T-cell (primary cell): ENCODE results near the gene TEX19. TPM values are rescaled to one million over a fixed set of nuclear protein-coding genes. Genes with fewer than 3 reads are reported as not detected.
"Not testable (repeated sequence)": the region's sequence is repeated elsewhere in the genome, so short reads cannot be mapped to it uniquely, and the experiment has no call there.

Experiments
- ATAC-seq, 4 experiments: fragments of 200-7000 bp in 3 of 4; fragments of 150-1000 bp in 1 of 4; cut with Tn5 transposase; replicated peaks in 1 of 4; 1 replicate in 3 of 4; 2 replicates in 1 of 4; pipeline ENCODE4 v1.10.0; 2021; ENCODE audit warnings: moderate library complexity in 3 of 4, mild to moderate bottlenecking in 2 of 4, moderate number of reproducible peaks in 1 of 4
- CTCF ChIA-PET, 2 donors: fragments of 300-600 bp; sonication (Branson Sonifier 250); formaldehyde crosslinking; loops; one replicate each; lab custom pipeline; 2022; ENCODE audit warnings: antibody characterized with exemption in 2 of 2; lab: Charles Lee
- POLR2A ChIA-PET, 2 donors: fragments of 300-600 bp; sonication (Branson Sonifier 250); formaldehyde crosslinking; loops; one replicate each; lab custom pipeline; 2022; ENCODE audit warnings: antibody characterized with exemption in 2 of 2; lab: Charles Lee
- DNase-seq, 35 experiments: peaks; one replicate each; pipeline versions ENCODE4 v3.0.0 to v3.0.0-alpha.2; 2013 to 2023
- H3K27ac ChIP-seq: one replicate; pipeline ENCODE4 v1.5.1; 2013; ENCODE audit warnings: low read length
- H3K27me3 ChIP-seq, 2 experiments: replicated peaks in 1 of 2; 1 replicate in 1 of 2; 2 replicates in 1 of 2; pipeline versions ENCODE4 v1.6.1 to v1.7.0; 2013; ENCODE audit warnings: low read length in 1 of 2, mixed read lengths in 1 of 2; ENCODE audit not compliant: control insufficient read depth in 2 of 2, insufficient read depth in 2 of 2; ENCODE audit errors: extremely low read depth in 1 of 2
- H3K36me3 ChIP-seq, 2 donors: 1 replicate in 1 of 2; 2 replicates in 1 of 2; pipeline versions ENCODE4 v1.6.1 to v1.7.0; 2013; ENCODE audit warnings: low read length in 1 of 2; ENCODE audit not compliant: control insufficient read depth in 2 of 2, insufficient read depth in 1 of 2; ENCODE audit errors: extremely low read depth in 1 of 2
- H3K4me1 ChIP-seq, 2 experiments: 1 replicate in 1 of 2; 2 replicates in 1 of 2; pipeline versions ENCODE4 v1.6.1 to v1.7.0; 2013; ENCODE audit warnings: low read length in 2 of 2, mixed read lengths in 1 of 2; ENCODE audit not compliant: insufficient read depth in 2 of 2, control insufficient read depth in 1 of 2; ENCODE audit errors: extremely low read depth in 1 of 2
- H3K4me3 ChIP-seq, 2 donors: 1 replicate in 1 of 2; 2 replicates in 1 of 2; pipeline versions ENCODE4 v1.5.1 to v1.7.0; 2013; ENCODE audit warnings: mild to moderate bottlenecking in 2 of 2, low read length in 1 of 2, moderate library complexity in 1 of 2; ENCODE audit not compliant: control insufficient read depth in 1 of 2; ENCODE audit errors: extremely low read depth in 1 of 2
- H3K9me3 ChIP-seq: 2 replicates; pipeline ENCODE4 v1.7.0; 2013
- H3K27ac Mint-ChIP-seq, 2 donors: one replicate each; pipeline ENCODE4 v1.8.0; 2020 to 2021; ENCODE audit warnings: mild to moderate bottlenecking in 2 of 2, mixed read lengths in 2 of 2
- H3K27me3 Mint-ChIP-seq, 2 donors: one replicate each; pipeline ENCODE4 v1.8.0; 2021 to 2022; ENCODE audit warnings: mixed read lengths in 2 of 2
- H3K36me3 Mint-ChIP-seq: one replicate; pipeline ENCODE4 v1.8.0; 2021; ENCODE audit warnings: mixed read lengths
- H3K4me1 Mint-ChIP-seq, 3 donors: one replicate each; pipeline ENCODE4 v1.8.0; 2020 to 2022; ENCODE audit warnings: mixed read lengths in 3 of 3, mild to moderate bottlenecking in 1 of 3
- H3K4me3 Mint-ChIP-seq, 3 donors: one replicate each; pipeline ENCODE4 v1.8.0; 2020 to 2022; ENCODE audit warnings: mild to moderate bottlenecking in 3 of 3, mixed read lengths in 3 of 3, moderate library complexity in 3 of 3
- H3K9me3 Mint-ChIP-seq, 3 donors: one replicate each; pipeline ENCODE4 v1.8.0; 2020 to 2022; ENCODE audit warnings: mixed read lengths in 3 of 3
- WGBS: methylation state at CpG from one replicate; pipeline ENCODE4 v1.1.5; 2013; ENCODE audit warnings: missing lambda C conversion rate; ENCODE audit not compliant: insufficient coverage; 5-methylcytosine and 5-hydroxymethylcytosine counted together
- total RNA-seq, 35 experiments: library from RNA in 6 of 35; stranded (reverse) in 6 of 35; fragments of 120-200 nt in 1 of 35; gene quantifications; one replicate each; pipeline versions ENCODE4 v1.2.1 to v1.2.4 and lab custom pipeline; 2013 to 2026

TEX19 gene
- total RNA-seq, 5 donors from 2014 or later (not counting 1 experiment from before 2014, with no cell fraction given): not detected

- Mint-ChIP-seq H3K9me3 (no peaks in the 10 kb centered on the region), H3K4me1 (peaks cover 8 to 9% (median 8%) of the 10 kb centered on the region in 3 donors), H3K27ac (no peak overlapping the region), H3K27me3 (peaks cover 0 to 5% of the 10 kb centered on the region in 2 donors), H3K4me3 (no peak overlapping the region), H3K36me3 (no peaks in the 10 kb centered on the region)
- no peak for DNase-seq
- ATAC-seq: no peak
- Histone ChIP-seq H3K4me3 (no peak overlapping the region), H3K36me3 (peaks cover 0 to 3% of the 10 kb centered on the region in 2 donors), H3K9me3 (no peaks in the 10 kb centered on the region), H3K4me1 (peaks cover 0 to 8% of the 10 kb centered on the region in 2 experiments), H3K27me3 (peaks cover 0 to 20% of the 10 kb centered on the region in 2 experiments), H3K27ac (no peak overlapping the region)
- CTCF ChIA-PET: no interaction called here
- POLR2A ChIA-PET: no interaction called here
- WGBS: 90% methylated on average over 36 of the region's 42 CpGs
These were observed 13.7 kb upstream of the TEX19 start for GRCh38 chr17:82345151-82345976.

DNA sequence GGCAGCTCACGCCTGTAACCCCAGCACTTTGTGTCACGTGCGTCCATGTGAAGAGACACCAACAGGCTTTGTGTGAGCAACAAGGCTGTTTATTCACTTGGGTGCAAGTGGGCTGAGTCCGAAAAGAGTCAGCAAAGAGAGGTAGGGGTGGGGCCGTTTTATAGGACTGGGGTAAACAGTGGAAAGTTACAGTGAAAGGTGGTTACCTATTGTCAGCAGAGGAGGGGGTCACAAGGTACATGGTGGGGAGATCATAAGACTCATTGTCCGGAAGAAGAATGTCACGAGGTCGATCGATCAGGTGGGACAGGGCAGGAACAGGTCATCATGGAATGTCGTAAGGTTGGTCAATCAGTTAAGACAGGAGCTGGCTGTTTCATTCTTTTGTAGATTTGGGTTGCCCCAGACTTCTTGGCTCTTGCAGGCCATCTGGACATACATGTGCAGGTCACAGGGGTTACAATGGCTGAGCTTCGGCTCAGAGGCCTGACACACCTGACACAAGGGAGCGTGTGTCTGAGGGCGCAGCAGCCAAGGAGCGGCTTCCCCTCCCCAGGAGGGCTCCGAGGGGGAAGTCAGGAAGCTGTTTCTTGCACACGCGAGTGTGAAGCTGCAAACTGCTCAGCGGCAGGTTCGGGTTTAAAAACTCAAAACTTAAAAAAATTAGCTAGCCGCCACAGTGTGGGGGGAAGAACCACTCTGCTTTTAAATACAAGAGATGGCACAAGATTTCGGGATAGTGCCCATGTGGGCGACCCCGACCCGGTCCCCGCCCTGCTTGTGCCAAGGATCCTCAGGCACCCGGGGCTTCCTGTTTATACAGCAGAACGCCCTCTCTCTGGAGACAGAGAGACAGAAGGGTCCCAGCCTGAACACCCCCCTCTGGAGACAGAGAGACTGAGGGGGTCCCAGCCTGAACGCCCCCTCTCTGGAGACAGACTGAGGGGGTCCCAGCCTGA is 12.4 kb upstream of the TEX19 start:
- H3K27me3 ChIP-seq: peaks cover 0 to 33% of the 10 kb centered on the region in 2 experiments
- DNase-seq: no peak
- no peaks in the 10 kb centered on the region for H3K9me3 ChIP-seq
- H3K27me3 Mint-ChIP-seq: peaks cover 0 to 5% of the 10 kb centered on the region in 2 donors
- peaks cover 0 to 3% of the 10 kb centered on the region in 2 donors for H3K36me3 ChIP-seq
- ChIA-PET POLR2A (no interaction called here), CTCF (no interaction called here)
- H3K9me3 Mint-ChIP-seq: no peaks in the 10 kb centered on the region
- WGBS: 29% methylated on average over 25 of the region's 28 CpGs
- peaks cover 6 to 8% (median 7%) of the 10 kb centered on the region in 3 donors for H3K4me1 Mint-ChIP-seq
- no peak overlapping the region for H3K27ac ChIP-seq
- no peak overlapping the region for H3K27ac Mint-ChIP-seq
- H3K36me3 Mint-ChIP-seq: no peaks in the 10 kb centered on the region
- peak overlapping the region in 1 of 3 donors; percentile 32 for H3K4me3 Mint-ChIP-seq
- H3K4me3 ChIP-seq: no peak overlapping the region
- H3K4me1 ChIP-seq: peaks cover 0 to 11% of the 10 kb centered on the region in 2 experiments
- ATAC-seq: peak in 2 of 4 experiments; percentile 27 to 54

DNA sequence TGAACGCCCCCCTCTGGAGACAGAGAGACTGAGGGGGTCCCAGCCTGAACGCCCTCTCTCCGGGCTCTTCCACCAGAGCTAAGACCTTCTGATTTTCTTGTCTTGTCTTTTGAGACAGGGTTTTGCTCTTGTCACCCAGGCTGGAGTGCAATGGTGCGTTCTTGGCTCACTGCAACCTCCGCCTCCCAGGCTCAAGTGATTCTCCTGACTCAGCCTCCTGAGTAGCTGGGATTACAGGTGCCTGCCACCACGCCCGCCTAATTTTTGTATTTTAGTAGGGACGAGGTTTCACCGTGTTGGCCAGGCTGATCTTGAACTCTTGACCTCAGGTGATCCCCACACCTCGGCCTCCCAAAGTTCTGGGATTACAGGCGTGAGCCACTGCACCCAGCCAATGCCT is 11.1 kb upstream of the TEX19 start:
- CTCF ChIA-PET, H3K27me3 Mint-ChIP-seq: not testable (repeated sequence)

GRCh38 chr17:82348434-82348833 is 10.6 kb upstream of the TEX19 start:
- H3K4me1 ChIP-seq: peaks cover 0 to 19% of the 10 kb centered on the region in 2 experiments
- 80% methylated on average over 8 of the region's 9 CpGs for WGBS
- H3K36me3 ChIP-seq: peaks cover 0 to 3% of the 10 kb centered on the region in 2 donors
- Mint-ChIP-seq H3K27me3 (peaks cover 0 to 5% of the 10 kb centered on the region in 2 donors), H3K36me3 (no peaks in the 10 kb centered on the region), H3K4me3 (no peak overlapping the region), H3K9me3 (no peaks in the 10 kb centered on the region), H3K4me1 (peaks cover 6 to 10% (median 8%) of the 10 kb centered on the region in 3 donors), H3K27ac (no peak overlapping the region)
- H3K27me3 ChIP-seq: peaks cover 0 to 42% of the 10 kb centered on the region in 2 experiments
- ChIA-PET POLR2A (no interaction called here), CTCF (no interaction called here)
- no peak for ATAC-seq
- no peak overlapping the region for H3K4me3 ChIP-seq
- no peak for DNase-seq
- H3K9me3 ChIP-seq: no peaks in the 10 kb centered on the region
- no peak overlapping the region for H3K27ac ChIP-seq

More for the DNA sequence above, 11.1 kb upstream of the TEX19 start:
- Histone ChIP-seq H3K27me3 (peaks cover 0 to 40% of the 10 kb centered on the region in 2 experiments), H3K4me1 (peaks cover 0 to 19% of the 10 kb centered on the region in 2 experiments)
- H3K27ac ChIP-seq, H3K36me3 ChIP-seq, POLR2A ChIA-PET, DNase-seq, H3K4me3 ChIP-seq, H3K4me1 Mint-ChIP-seq, H3K36me3 Mint-ChIP-seq, ATAC-seq, H3K9me3 Mint-ChIP-seq, H3K27ac Mint-ChIP-seq, H3K4me3 Mint-ChIP-seq, H3K9me3 ChIP-seq: not testable (repeated sequence)
- 89% methylated on average over 9 of the region's 11 CpGs for WGBS

GRCh38 chr17:82348866-82349265 is 10.2 kb upstream of the TEX19 start:
- Histone ChIP-seq H3K9me3 (no peaks in the 10 kb centered on the region), H3K36me3 (peaks cover 0 to 3% of the 10 kb centered on the region in 2 donors), H3K27ac (no peak overlapping the region), H3K4me1 (peaks cover 0 to 19% of the 10 kb centered on the region in 2 experiments), H3K4me3 (no peak overlapping the region), H3K27me3 (peaks cover 0 to 46% of the 10 kb centered on the region in 2 experiments)
- Mint-ChIP-seq H3K9me3 (no peaks in the 10 kb centered on the region), H3K27ac (no peak overlapping the region), H3K36me3 (no peaks in the 10 kb centered on the region), H3K4me3 (no peak overlapping the region), H3K27me3 (peaks cover 0 to 5% of the 10 kb centered on the region in 2 donors), H3K4me1 (peaks cover 6 to 10% (median 8%) of the 10 kb centered on the region in 3 donors)
- CTCF ChIA-PET: no interaction called here
- ATAC-seq: no peak
- WGBS: no CpG with 5 or more reads among the region's 11 CpGs
- no peak for DNase-seq
- POLR2A ChIA-PET: no interaction called here

DNA sequence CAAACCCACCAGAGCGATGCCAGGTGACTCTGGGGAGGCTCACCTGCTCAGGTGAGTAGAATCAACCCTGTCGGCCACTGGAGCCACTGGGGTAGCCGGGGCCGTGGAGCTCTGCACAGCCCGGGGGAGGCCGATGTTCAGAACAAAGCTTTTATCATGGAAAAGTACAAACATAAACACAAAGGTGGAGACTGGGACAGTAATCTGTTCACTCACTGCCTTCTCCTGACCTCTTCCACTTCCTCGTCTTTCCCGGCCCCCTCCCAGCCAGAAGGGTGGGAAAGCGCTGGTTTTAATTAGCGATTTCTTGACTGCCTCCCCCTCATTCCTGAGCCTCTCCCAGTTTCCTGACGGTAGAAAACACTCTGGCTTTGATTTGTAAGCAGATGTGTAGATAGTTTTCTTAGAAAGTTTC is 9.8 kb upstream of the TEX19 start:
- Mint-ChIP-seq H3K36me3 (no peaks in the 10 kb centered on the region), H3K27ac (no peak overlapping the region), H3K9me3 (no peaks in the 10 kb centered on the region), H3K4me3 (no peak overlapping the region), H3K4me1 (peaks cover 6 to 10% (median 8%) of the 10 kb centered on the region in 3 donors), H3K27me3 (peaks cover 0 to 5% of the 10 kb centered on the region in 2 donors)
- peaks cover 0 to 19% of the 10 kb centered on the region in 2 experiments for H3K4me1 ChIP-seq
- H3K27ac ChIP-seq: no peak overlapping the region
- ChIA-PET CTCF (interaction anchor here in 1 of 2 donors (0.7 kb wide), 1 partner anchor 199 kb away, joined by 4 read pairs; no protein-coding TSS in a partner anchor), POLR2A (interaction anchor here in 1 of 2 donors (0.6 kb wide), 1 partner anchor 232 kb away, joined by 4 read pairs; no protein-coding TSS in a partner anchor)
- peaks cover 0 to 50% of the 10 kb centered on the region in 2 experiments for H3K27me3 ChIP-seq
- no peak overlapping the region for H3K4me3 ChIP-seq
- H3K36me3 ChIP-seq: peaks cover 0 to 3% of the 10 kb centered on the region in 2 donors
- DNase-seq: no peak
- no peaks in the 10 kb centered on the region for H3K9me3 ChIP-seq
- WGBS: 83% methylated on average over 3 of the region's 11 CpGs
- ATAC-seq: no peak
